ENCODE measurements around the gene EFCAB5. TPM values are rescaled to one million over a fixed set of nuclear protein-coding genes. Genes with fewer than 3 reads are reported as not detected.
A peak's percentile ranks its signal among the peaks of the same experiment; 100 is the strongest.
"Not testable (repeated sequence)": the region's sequence is repeated elsewhere in the genome, so short reads cannot be mapped to it uniquely, and the experiment has no call there.

EFCAB5 gene
- total RNA-seq, 1 donor from 2014 or later, result 2.6 TPM

DNA sequence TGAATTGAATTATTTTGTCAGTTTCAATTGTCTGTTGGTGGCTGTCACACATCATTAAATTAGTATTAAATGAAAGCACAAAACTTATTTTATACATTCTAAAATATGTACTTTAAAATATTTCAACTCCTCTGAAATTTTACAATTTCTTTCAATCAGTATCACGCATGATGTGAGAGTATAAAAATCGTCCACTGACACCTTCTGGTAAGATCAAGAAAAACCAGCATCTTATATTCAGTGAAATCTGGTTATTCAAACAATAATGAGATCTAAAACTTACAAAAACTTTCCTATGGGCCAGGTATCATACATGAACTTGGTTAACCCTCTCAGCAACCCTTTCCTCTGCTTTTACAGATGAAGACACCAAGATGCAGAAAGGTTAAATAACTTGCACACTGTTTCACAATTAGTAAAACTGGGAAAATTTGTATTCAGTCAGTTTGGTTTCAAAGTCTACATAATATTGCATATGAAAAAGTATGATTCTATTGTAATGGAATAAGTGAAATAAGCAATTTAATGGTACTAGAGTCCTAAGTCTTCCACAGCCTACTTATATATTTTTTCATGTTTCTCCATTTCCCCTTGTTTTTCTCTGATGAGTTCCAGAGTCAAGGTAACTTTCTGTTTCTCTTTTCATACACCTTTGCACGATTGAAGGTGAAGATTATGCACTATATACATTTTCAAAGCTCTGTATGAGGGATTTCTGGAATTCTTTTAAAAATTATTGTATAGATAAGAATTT, 58.7 kb downstream of the EFCAB5 start:
- no peak overlapping the region for H3K27ac ChIP-seq (ENCODE audit: low read depth, low read length)
- no peak overlapping the region for H3K4me3 ChIP-seq (ENCODE audit: low read length in 3 of 3)
- H3K4me1 ChIP-seq (ENCODE audit: control insufficient read depth in 3 of 3, insufficient read depth in 3 of 3, low read length in 3 of 3), result no peaks in the 10 kb centered on the region
- H3K9me3 ChIP-seq (ENCODE audit: control insufficient read depth in 3 of 3, low read length in 3 of 3), result no peaks in the 10 kb centered on the region
- no peak overlapping the region for H3K9ac ChIP-seq (ENCODE audit: low read depth in 1 of 3, low read length in 3 of 3)
- no peaks in the 10 kb centered on the region for H3K27me3 ChIP-seq (ENCODE audit: control insufficient read depth in 3 of 3, insufficient read depth in 3 of 3, low read length in 3 of 3)
- no peaks in the 10 kb centered on the region for H3K36me3 ChIP-seq (ENCODE audit: control insufficient read depth in 3 of 3, insufficient read depth in 3 of 3, low read length in 3 of 3)

DNA sequence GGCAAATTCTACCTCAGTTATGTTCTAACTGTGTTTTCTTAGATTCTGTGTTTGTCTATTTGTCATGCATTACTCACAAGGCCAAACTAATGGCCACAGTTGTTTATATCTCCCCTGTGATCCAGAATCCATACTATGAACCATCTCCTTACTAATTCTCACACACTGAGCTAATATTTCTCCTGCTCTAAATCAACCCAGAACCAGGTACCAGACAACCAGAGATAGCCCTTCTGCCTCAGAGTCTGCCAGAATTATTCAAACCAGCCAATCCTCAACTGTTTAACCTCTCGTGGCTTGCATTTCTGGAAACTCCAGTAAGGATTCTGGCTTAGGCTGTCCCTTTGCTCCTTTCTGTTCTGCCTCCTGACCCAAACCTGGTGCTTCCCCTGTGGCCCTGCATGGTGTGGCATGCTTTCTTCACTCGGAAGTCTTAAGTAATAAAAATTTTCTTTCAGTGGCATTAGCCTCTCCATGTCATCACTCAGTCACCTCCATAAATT, 59.4 kb downstream of the EFCAB5 start:
- H3K4me3 ChIP-seq (ENCODE audit: low read length in 3 of 3), result no peak overlapping the region
- H3K4me1 ChIP-seq (ENCODE audit: control insufficient read depth in 3 of 3, insufficient read depth in 3 of 3, low read length in 3 of 3), result no peaks in the 10 kb centered on the region
- peak overlapping the region in 1 of 3 donors; percentile 49 for H3K9ac ChIP-seq (ENCODE audit: low read depth in 1 of 3, low read length in 3 of 3)
- H3K9me3 ChIP-seq (ENCODE audit: control insufficient read depth in 3 of 3, low read length in 3 of 3), result no peaks in the 10 kb centered on the region
- H3K36me3 ChIP-seq (ENCODE audit: control insufficient read depth in 3 of 3, insufficient read depth in 3 of 3, low read length in 3 of 3), result no peaks in the 10 kb centered on the region
- no peaks in the 10 kb centered on the region for H3K27me3 ChIP-seq (ENCODE audit: control insufficient read depth in 3 of 3, insufficient read depth in 3 of 3, low read length in 3 of 3)
- no peak overlapping the region for H3K27ac ChIP-seq (ENCODE audit: low read depth, low read length)

DNA sequence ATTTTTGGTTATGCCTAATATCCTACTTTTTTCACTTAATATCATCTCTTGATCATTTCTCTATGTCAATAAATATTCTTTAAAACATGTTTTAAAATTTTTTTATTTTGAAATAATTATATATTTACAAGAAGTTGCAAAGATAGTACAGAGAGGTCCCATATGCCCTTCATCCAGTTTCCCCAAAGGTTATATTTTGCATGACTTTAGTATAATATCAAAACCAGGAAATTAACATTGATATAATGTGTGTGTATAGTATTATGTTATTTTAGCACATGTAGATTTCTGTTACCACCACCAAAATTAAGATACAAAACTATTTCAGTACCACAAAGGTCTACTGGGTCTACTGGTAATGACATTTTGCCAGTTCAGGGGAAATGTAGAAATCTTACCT, 60.7 kb downstream of the EFCAB5 start:
- H3K4me3 ChIP-seq (ENCODE audit: low read length in 3 of 3), result no peak overlapping the region
- H3K36me3 ChIP-seq (ENCODE audit: control insufficient read depth in 3 of 3, insufficient read depth in 3 of 3, low read length in 3 of 3), result no peaks in the 10 kb centered on the region
- H3K9me3 ChIP-seq (ENCODE audit: control insufficient read depth in 3 of 3, low read length in 3 of 3), result no peaks in the 10 kb centered on the region
- H3K9ac ChIP-seq (ENCODE audit: low read depth in 1 of 3, low read length in 3 of 3), result no peak overlapping the region
- H3K27me3 ChIP-seq (ENCODE audit: control insufficient read depth in 3 of 3, insufficient read depth in 3 of 3, low read length in 3 of 3), result no peaks in the 10 kb centered on the region
- H3K27ac ChIP-seq (ENCODE audit: low read depth, low read length), result no peak overlapping the region
- H3K4me1 ChIP-seq (ENCODE audit: control insufficient read depth in 3 of 3, insufficient read depth in 3 of 3, low read length in 3 of 3), result no peaks in the 10 kb centered on the region

DNA sequence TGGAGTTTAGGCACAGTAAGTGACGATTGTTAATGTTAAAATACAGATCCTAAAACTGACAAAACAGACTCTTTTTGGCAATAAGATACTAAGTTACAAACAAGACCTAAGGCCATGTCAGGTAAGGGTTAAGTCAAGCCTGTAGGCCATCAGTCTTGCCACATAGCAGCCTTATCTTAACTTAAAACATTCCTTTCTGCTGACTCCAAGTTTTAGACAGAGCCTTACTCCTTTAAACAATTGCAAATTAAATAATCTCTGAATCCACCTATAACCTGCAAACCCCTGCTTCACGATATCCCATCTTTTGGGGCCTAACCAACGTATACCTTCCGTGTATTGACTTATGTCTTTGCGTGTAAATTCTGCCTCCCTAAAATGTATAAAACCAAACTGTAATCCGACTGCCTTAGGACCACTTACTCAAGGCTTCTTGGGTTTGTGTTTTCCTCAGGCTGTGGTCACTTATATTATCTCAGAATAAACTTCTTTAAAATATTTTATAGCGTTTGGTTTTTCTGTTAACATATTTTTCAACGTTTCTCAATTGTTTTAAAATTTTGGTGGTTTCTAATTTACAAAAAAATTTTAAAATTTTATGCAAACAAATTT, 64.4 kb downstream of the EFCAB5 start:
- Histone ChIP-seq H3K27ac (ENCODE audit: low read depth, low read length) (no peak overlapping the region), H3K27me3 (ENCODE audit: control insufficient read depth in 3 of 3, insufficient read depth in 3 of 3, low read length in 3 of 3) (no peaks in the 10 kb centered on the region), H3K4me3 (ENCODE audit: low read length in 3 of 3) (no peak overlapping the region), H3K36me3 (ENCODE audit: control insufficient read depth in 3 of 3, insufficient read depth in 3 of 3, low read length in 3 of 3) (no peaks in the 10 kb centered on the region), H3K4me1 (ENCODE audit: control insufficient read depth in 3 of 3, insufficient read depth in 3 of 3, low read length in 3 of 3) (no peaks in the 10 kb centered on the region), H3K9ac (ENCODE audit: low read depth in 1 of 3, low read length in 3 of 3) (no peak overlapping the region), H3K9me3 (ENCODE audit: control insufficient read depth in 3 of 3, low read length in 3 of 3) (no peaks in the 10 kb centered on the region)

DNA sequence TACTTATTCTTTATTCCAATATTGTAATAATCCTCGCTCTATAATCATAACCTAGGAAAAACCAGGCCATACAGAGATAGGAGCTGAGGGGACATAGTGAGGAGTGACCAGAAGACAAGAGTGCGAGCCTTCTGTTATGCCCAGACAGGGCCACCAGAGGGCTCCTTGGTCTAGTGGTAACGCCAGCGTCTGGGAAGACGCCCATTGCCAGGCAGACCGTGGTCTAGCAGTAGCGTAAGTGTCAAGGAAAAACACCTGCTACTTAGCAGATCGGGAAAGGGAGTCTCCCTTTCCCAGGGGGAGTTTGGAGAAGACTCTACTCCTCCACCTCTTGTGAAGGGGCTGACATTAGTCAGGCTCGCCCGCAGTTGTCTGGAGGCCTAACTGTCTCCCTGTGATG, 70.5 kb downstream of the EFCAB5 start:
- H3K27me3 ChIP-seq (ENCODE audit: control insufficient read depth in 3 of 3, insufficient read depth in 3 of 3, low read length in 3 of 3); H3K36me3 ChIP-seq (ENCODE audit: control insufficient read depth in 3 of 3, insufficient read depth in 3 of 3, low read length in 3 of 3); H3K9ac ChIP-seq (ENCODE audit: low read depth in 1 of 3, low read length in 3 of 3); H3K27ac ChIP-seq (ENCODE audit: low read depth, low read length); H3K4me3 ChIP-seq (ENCODE audit: low read length in 3 of 3); H3K9me3 ChIP-seq (ENCODE audit: control insufficient read depth in 3 of 3, low read length in 3 of 3); H3K4me1 ChIP-seq (ENCODE audit: control insufficient read depth in 3 of 3, insufficient read depth in 3 of 3, low read length in 3 of 3): not testable (repeated sequence)

DNA sequence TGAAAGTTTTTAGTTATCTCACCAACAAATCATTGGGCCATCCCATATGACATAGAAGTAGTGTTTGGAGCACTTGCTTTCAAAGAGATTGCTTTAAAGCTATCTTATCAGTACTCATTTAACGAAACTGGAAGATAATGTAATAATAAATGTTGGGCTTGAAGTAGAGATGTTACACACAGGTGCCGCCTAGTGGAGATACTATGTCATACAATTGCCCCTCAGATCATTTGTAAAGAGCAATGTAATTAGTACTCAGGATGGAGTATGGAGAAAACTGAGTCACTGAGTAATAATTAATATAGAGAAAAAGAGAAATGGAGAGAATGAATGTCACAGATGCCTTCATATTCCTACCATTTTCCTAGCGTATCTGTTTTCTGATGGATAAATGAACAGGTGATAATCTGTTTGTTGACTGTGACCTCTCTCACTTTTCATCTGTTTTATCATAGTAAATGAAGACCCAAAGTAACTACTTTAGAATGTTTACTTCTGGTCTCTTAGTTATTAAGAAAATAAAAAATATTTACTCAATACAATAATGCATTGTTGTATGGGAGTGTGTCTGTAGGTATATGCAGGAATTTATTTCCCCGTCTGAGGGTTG, 80.4 kb downstream of the EFCAB5 start:
- no peak overlapping the region for H3K4me3 ChIP-seq (ENCODE audit: low read length in 3 of 3)
- H3K27me3 ChIP-seq (ENCODE audit: control insufficient read depth in 3 of 3, insufficient read depth in 3 of 3, low read length in 3 of 3), result no peaks in the 10 kb centered on the region
- no peaks in the 10 kb centered on the region for H3K36me3 ChIP-seq (ENCODE audit: control insufficient read depth in 3 of 3, insufficient read depth in 3 of 3, low read length in 3 of 3)
- no peaks in the 10 kb centered on the region for H3K4me1 ChIP-seq (ENCODE audit: control insufficient read depth in 3 of 3, insufficient read depth in 3 of 3, low read length in 3 of 3)
- no peak overlapping the region for H3K27ac ChIP-seq (ENCODE audit: low read depth, low read length)
- H3K9me3 ChIP-seq (ENCODE audit: control insufficient read depth in 3 of 3, low read length in 3 of 3), result no peaks in the 10 kb centered on the region
- H3K9ac ChIP-seq (ENCODE audit: low read depth in 1 of 3, low read length in 3 of 3), result no peak overlapping the region

DNA sequence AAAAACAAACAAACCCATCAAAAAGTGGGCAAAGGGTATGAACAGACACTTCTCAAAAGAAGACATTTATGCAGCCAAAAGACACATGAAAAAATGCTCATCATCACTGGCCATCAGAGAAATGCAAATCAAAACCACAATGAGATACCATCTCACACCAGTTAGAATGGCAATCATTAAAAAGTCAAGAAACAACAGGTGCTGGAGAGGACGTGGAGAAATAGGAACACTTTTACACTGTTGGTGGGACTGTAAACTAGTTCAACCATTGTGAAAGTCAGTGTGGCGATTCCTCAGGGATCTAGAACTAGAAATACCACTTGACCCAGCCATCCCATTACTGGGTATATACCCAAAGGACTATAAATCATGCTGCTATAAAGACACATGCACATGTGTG, 83.9 kb downstream of the EFCAB5 start:
- H3K36me3 ChIP-seq (ENCODE audit: control insufficient read depth in 3 of 3, insufficient read depth in 3 of 3, low read length in 3 of 3); H3K27ac ChIP-seq (ENCODE audit: low read depth, low read length); H3K9ac ChIP-seq (ENCODE audit: low read depth in 1 of 3, low read length in 3 of 3); H3K4me1 ChIP-seq (ENCODE audit: control insufficient read depth in 3 of 3, insufficient read depth in 3 of 3, low read length in 3 of 3); H3K27me3 ChIP-seq (ENCODE audit: control insufficient read depth in 3 of 3, insufficient read depth in 3 of 3, low read length in 3 of 3); H3K4me3 ChIP-seq (ENCODE audit: low read length in 3 of 3); H3K9me3 ChIP-seq (ENCODE audit: control insufficient read depth in 3 of 3, low read length in 3 of 3): not testable (repeated sequence)

DNA sequence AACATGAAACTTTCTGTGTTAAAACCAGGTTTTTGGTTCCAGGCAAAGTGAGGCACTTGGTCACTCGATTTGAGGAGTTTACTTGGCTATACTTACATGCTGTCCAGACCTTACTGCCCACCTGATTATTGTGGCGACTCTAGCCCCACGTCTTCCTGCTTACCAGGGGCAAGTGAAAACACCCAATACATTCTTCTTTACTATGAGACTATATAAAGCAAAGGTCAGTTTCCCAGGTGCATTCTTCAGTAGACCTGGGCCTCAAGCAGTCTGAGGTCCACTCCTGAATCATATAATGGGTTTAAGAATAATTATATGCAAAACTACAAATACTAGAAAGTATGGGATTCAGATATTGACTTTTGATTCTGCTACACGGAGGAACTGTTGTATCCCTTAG, 86.2 kb downstream of the EFCAB5 start:
- H3K27ac ChIP-seq (ENCODE audit: low read depth, low read length), result no peak overlapping the region
- no peaks in the 10 kb centered on the region for H3K27me3 ChIP-seq (ENCODE audit: control insufficient read depth in 3 of 3, insufficient read depth in 3 of 3, low read length in 3 of 3)
- no peaks in the 10 kb centered on the region for H3K4me1 ChIP-seq (ENCODE audit: control insufficient read depth in 3 of 3, insufficient read depth in 3 of 3, low read length in 3 of 3)
- H3K36me3 ChIP-seq (ENCODE audit: control insufficient read depth in 3 of 3, insufficient read depth in 3 of 3, low read length in 3 of 3), result no peaks in the 10 kb centered on the region
- H3K9ac ChIP-seq (ENCODE audit: low read depth in 1 of 3, low read length in 3 of 3), result no peak overlapping the region
- no peaks in the 10 kb centered on the region for H3K9me3 ChIP-seq (ENCODE audit: control insufficient read depth in 3 of 3, low read length in 3 of 3)
- no peak overlapping the region for H3K4me3 ChIP-seq (ENCODE audit: low read length in 3 of 3)

DNA sequence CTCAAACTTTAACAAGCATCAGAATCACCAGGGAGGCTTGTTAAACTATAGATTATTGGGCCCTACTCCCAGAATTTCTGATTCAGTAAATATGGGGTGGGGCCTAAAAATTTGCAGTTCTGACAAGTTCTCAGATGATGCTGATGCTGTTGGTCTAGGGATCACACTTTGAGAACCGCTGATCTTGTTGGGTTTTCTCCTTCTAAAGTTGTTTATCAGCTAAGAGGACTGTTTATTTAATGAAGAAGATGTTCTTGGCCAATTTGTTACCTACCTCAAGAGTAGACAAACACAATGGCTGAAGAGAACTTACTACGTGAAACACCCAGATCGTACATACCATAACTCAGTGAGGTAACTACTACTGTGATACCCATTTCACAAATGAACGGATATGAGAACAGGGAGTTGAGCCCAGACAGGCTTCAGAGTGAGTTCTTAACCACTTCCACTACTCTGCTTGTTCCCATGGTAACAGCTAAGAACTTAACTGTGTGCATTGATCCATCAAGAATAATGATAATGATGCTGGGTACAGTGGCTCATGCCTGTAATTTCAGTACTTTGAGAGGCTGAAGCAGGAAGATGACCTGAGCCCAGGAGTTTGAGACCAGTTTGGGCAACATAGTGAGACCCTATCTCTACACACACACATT, 89.9 kb downstream of the EFCAB5 start:
- no peaks in the 10 kb centered on the region for H3K4me1 ChIP-seq (ENCODE audit: control insufficient read depth in 3 of 3, insufficient read depth in 3 of 3, low read length in 3 of 3)
- no peak overlapping the region for H3K9ac ChIP-seq (ENCODE audit: low read depth in 1 of 3, low read length in 3 of 3)
- H3K4me3 ChIP-seq (ENCODE audit: low read length in 3 of 3), result no peak overlapping the region
- no peak overlapping the region for H3K27ac ChIP-seq (ENCODE audit: low read depth, low read length)
- no peaks in the 10 kb centered on the region for H3K27me3 ChIP-seq (ENCODE audit: control insufficient read depth in 3 of 3, insufficient read depth in 3 of 3, low read length in 3 of 3)
- no peaks in the 10 kb centered on the region for H3K9me3 ChIP-seq (ENCODE audit: control insufficient read depth in 3 of 3, low read length in 3 of 3)
- no peaks in the 10 kb centered on the region for H3K36me3 ChIP-seq (ENCODE audit: control insufficient read depth in 3 of 3, insufficient read depth in 3 of 3, low read length in 3 of 3)

DNA sequence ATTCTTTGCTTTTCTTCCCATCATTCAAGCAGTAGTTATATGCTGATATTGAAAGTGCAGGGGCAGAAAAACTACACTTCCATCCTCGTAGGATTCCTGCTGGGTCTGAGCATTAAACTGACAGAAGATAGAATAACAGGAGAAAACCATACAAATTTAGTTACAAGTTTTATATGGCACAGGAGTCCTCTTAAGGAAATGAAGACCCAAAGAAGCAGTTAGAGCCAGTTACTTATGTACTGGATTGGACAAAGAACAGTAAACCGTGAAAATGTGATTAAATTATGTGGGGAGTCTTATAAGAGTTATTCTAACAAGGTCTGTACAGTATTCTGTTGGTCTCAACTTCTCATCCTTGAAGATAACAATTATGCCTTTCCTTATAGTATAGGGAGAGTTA, 93.9 kb downstream of the EFCAB5 start:
- H3K9me3 ChIP-seq (ENCODE audit: control insufficient read depth in 3 of 3, low read length in 3 of 3), result no peaks in the 10 kb centered on the region
- no peaks in the 10 kb centered on the region for H3K27me3 ChIP-seq (ENCODE audit: control insufficient read depth in 3 of 3, insufficient read depth in 3 of 3, low read length in 3 of 3)
- no peaks in the 10 kb centered on the region for H3K36me3 ChIP-seq (ENCODE audit: control insufficient read depth in 3 of 3, insufficient read depth in 3 of 3, low read length in 3 of 3)
- no peak overlapping the region for H3K9ac ChIP-seq (ENCODE audit: low read depth in 1 of 3, low read length in 3 of 3)
- no peaks in the 10 kb centered on the region for H3K4me1 ChIP-seq (ENCODE audit: control insufficient read depth in 3 of 3, insufficient read depth in 3 of 3, low read length in 3 of 3)
- H3K4me3 ChIP-seq (ENCODE audit: low read length in 3 of 3), result no peak overlapping the region
- H3K27ac ChIP-seq (ENCODE audit: low read depth, low read length), result no peak overlapping the region
